ENCODE data around the gene LUC7L2.

- no peak for TF ChIP-seq POLR2AphosphoS5 (IDR thresholded peaks at IDR 0.05)
- no peak for TF ChIP-seq CTCF (IDR thresholded peaks at IDR 0.05)
These were observed 30.1 kb downstream of the LUC7L2 start for GRCh38 chr7:139389774-139390173.

Measured in breast epithelium (tissue), 3 donors.